D721Med (cell line): ENCODE measurements around the gene SEZ6L.

Experiments
- DNase-seq: peaks from one replicate; pipeline ENCODE4 v3.0.0; 2011; ENCODE audit warnings: low spot score; ENCODE audit not compliant: insufficient read length
- FAIRE-seq: peaks from 2 replicates; lab custom pipeline; 2011; peaks lifted over from hg19 to GRCh38; lab: Jason Lieb, UNC
- CTCF ChIP-seq: IDR thresholded peaks from 2 replicates; pipeline ENCODE4 v1.5.1; 2012; ENCODE audit warnings: mild to moderate bottlenecking, control low read depth; ENCODE audit not compliant: insufficient read depth; ENCODE audit errors: missing control alignments

SEZ6L gene

GRCh38 chr22:26264162-26264561 is 94.9 kb downstream of the SEZ6L start:
- FAIRE-seq (no peak), DNase-seq (no peak)
- no peak for TF ChIP-seq CTCF

GRCh38 chr22:26265281-26265680 is 96.0 kb downstream of the SEZ6L start:
- FAIRE-seq = no peak
- no peak for TF ChIP-seq CTCF
- DNase-seq = no peak

- FAIRE-seq (no peak), DNase-seq (no peak)
- TF ChIP-seq CTCF = no peak
Observed at GRCh38 chr22:26265909-26266308, 96.6 kb downstream of the SEZ6L start.

- TF ChIP-seq CTCF = no peak
- no peak for DNase-seq
- no peak for FAIRE-seq
Observed at GRCh38 chr22:26267856-26268255, 98.6 kb downstream of the SEZ6L start.

GRCh38 chr22:26269572-26269971 is 100.3 kb downstream of the SEZ6L start:
- no peak for FAIRE-seq

GRCh38 chr22:26271427-26271826 is 102.2 kb downstream of the SEZ6L start:
- FAIRE-seq (no peak), DNase-seq (no peak)
- no peak for TF ChIP-seq CTCF

More at GRCh38 chr22:26269572-26269971, 100.3 kb downstream of the SEZ6L start:
- no peak for DNase-seq
- TF ChIP-seq CTCF = no peak

- FAIRE-seq = no peak
- no peak for DNase-seq
- no peak for TF ChIP-seq CTCF
Observed at GRCh38 chr22:26273011-26273675, 103.9 kb downstream of the SEZ6L start.
